MM.1S (cell line): ENCODE results near the gene COA8.

Experiments used
- DNase-seq: peaks from one replicate; pipeline ENCODE4 v3.0.0-alpha.2; 2015
- H2AFZ ChIP-seq: fragments of 300-600 bp; sonication (generic); 2 replicates; pipeline ENCODE4 v1.6.0; 2016; ENCODE audit warnings: antibody characterized with exemption, low read length
- H3F3A ChIP-seq: fragments of 300-600 bp; sonication (generic); 2 replicates; pipeline ENCODE4 v1.6.1; 2016; ENCODE audit warnings: mild to moderate bottlenecking, antibody characterized with exemption, low read length, moderate library complexity, mixed read lengths; ENCODE audit not compliant: insufficient read depth
- H3K27ac ChIP-seq: fragments of 300-600 bp; sonication (generic); 2 replicates; pipeline ENCODE4 v1.5.1; 2016; ENCODE audit warnings: mild to moderate bottlenecking, low read length
- H3K27me3 ChIP-seq: fragments of 300-600 bp; sonication (generic); replicated peaks from 2 replicates; pipeline ENCODE4 v1.6.0; 2016; ENCODE audit warnings: low read length; ENCODE audit not compliant: insufficient read depth
- H3K36me3 ChIP-seq: fragments of 300-600 bp; sonication (generic); replicated peaks from 2 replicates; pipeline ENCODE4 v1.6.1; 2016; ENCODE audit warnings: mild to moderate bottlenecking, low read length, mixed read lengths; ENCODE audit not compliant: insufficient read depth
- H3K4me1 ChIP-seq: fragments of 300-600 bp; sonication (generic); 2 replicates; pipeline ENCODE4 v1.6.1; 2016; ENCODE audit warnings: low read length, mixed read lengths
- H3K4me2 ChIP-seq: fragments of 300-600 bp; sonication (generic); 2 replicates; pipeline ENCODE4 v1.6.0; 2016; ENCODE audit warnings: low read depth, low read length
- H3K4me3 ChIP-seq: fragments of 300-600 bp; sonication (generic); 2 replicates; pipeline ENCODE4 v1.5.1; 2016; ENCODE audit warnings: low read length, mixed read lengths
- H3K79me2 ChIP-seq: fragments of 300-600 bp; sonication (generic); 2 replicates; pipeline ENCODE4 v1.6.1; 2016; ENCODE audit warnings: mixed run types, low read length, mixed read lengths
- H3K9ac ChIP-seq: fragments of 300-600 bp; sonication (generic); 2 replicates; pipeline ENCODE4 v1.6.1; 2016; ENCODE audit warnings: low read length, mixed read lengths
- H3K9me2 ChIP-seq: fragments of 300-600 bp; sonication (generic); replicated peaks from 2 replicates; pipeline ENCODE4 v1.6.1; 2016; ENCODE audit warnings: mild to moderate bottlenecking, low read length, mixed read lengths; ENCODE audit not compliant: insufficient read depth
- H3K9me3 ChIP-seq: fragments of 300-600 bp; sonication (generic); replicated peaks from 2 replicates; pipeline ENCODE4 v1.6.1; 2016; ENCODE audit warnings: mild to moderate bottlenecking, low read length, mixed read lengths; ENCODE audit not compliant: insufficient read depth
- H4K20me1 ChIP-seq: fragments of 300-600 bp; sonication (generic); 2 replicates; pipeline ENCODE4 v1.6.1; 2016; ENCODE audit warnings: mild to moderate bottlenecking, low read length, moderate library complexity, mixed read lengths; ENCODE audit not compliant: insufficient read depth
- EZH2 ChIP-seq: fragments of 300-600 bp; sonication (generic); optimal IDR thresholded peaks from 2 replicates; pipeline ENCODE3; 2017; ENCODE audit warnings: low read depth, mild to moderate bottlenecking, antibody characterized with exemption, low read length, mixed read lengths
- EZH2phosphoT487 ChIP-seq: fragments of 300-600 bp; sonication (generic); IDR thresholded peaks from 2 replicates; pipeline ENCODE4 v1.6.1; 2018; ENCODE audit warnings: antibody characterized with exemption, low read length
- TF ChIP-seq, protein P1 (sequence below): fragments of 300-600 bp; sonication (generic); IDR thresholded peaks from 2 replicates; pipeline ENCODE4 v1.5.1; 2016; ENCODE audit warnings: antibody characterized with exemption, low read length, mixed read lengths

The COA8 gene

DNA sequence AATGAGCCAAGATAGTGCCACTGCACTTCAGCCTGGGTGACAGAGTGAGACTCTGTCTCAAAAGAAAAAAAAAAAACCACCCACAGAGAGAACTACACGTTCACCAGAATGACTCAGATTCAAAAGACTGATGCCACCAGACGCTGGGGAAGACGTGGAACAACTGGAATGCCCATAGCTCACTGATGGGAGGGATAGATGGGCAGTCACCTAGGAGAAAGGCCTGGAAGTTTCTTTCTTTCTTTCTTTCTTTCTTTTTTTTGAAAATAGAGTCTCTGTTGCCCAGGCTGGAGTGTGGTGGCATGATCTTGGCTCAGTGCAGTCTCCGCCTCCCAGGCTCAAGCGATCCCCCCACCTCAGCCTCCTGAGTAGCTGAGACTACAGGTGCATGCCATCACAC is 56.3 kb downstream of the COA8 start:
- H3K4me2 ChIP-seq: no peak overlapping the region
- TF ChIP-seq, protein P1, sequence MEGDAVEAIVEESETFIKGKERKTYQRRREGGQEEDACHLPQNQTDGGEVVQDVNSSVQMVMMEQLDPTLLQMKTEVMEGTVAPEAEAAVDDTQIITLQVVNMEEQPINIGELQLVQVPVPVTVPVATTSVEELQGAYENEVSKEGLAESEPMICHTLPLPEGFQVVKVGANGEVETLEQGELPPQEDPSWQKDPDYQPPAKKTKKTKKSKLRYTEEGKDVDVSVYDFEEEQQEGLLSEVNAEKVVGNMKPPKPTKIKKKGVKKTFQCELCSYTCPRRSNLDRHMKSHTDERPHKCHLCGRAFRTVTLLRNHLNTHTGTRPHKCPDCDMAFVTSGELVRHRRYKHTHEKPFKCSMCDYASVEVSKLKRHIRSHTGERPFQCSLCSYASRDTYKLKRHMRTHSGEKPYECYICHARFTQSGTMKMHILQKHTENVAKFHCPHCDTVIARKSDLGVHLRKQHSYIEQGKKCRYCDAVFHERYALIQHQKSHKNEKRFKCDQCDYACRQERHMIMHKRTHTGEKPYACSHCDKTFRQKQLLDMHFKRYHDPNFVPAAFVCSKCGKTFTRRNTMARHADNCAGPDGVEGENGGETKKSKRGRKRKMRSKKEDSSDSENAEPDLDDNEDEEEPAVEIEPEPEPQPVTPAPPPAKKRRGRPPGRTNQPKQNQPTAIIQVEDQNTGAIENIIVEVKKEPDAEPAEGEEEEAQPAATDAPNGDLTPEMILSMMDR: no peak
- TF ChIP-seq EZH2: no peak
- TF ChIP-seq EZH2phosphoT487: no peak
- no peaks in the 10 kb centered on the region for H4K20me1 ChIP-seq
- H3K27me3 ChIP-seq: no peaks in the 10 kb centered on the region
- no peak overlapping the region for H3K27ac ChIP-seq
- H3K36me3 ChIP-seq: no peaks in the 10 kb centered on the region
- no peaks in the 10 kb centered on the region for H3K79me2 ChIP-seq
- no peak for DNase-seq
- H2AFZ ChIP-seq: no peak overlapping the region
- no peaks in the 10 kb centered on the region for H3K4me1 ChIP-seq
- H3F3A ChIP-seq: no peaks in the 10 kb centered on the region
- H3K4me3 ChIP-seq: no peak overlapping the region
- H3K9me2 ChIP-seq: no peaks in the 10 kb centered on the region
- H3K9me3 ChIP-seq: no peaks in the 10 kb centered on the region
- H3K9ac ChIP-seq: no peak overlapping the region

DNA sequence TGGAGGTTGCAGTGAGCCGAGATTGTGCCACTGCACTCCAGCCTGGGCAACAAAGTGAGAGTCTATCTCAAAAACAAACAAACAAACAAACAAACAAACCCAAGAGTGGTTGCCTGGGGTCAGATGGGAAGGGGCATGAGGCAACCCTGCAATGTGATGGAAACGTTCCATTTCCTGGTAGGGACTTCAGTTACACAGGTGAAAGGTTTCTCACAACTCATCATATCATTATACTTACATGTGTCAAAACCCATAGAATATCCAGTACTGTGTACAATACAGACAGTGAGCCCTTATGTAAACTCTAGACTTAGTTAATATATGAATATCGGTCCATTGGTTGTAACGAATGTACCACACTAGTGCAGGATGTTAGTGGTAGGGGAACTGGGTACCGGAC is 59.1 kb downstream of the COA8 start:
- H3K4me2 ChIP-seq: no peak overlapping the region; the same call in 1 of the 2 replicates
- no peak overlapping the region for H3K27ac ChIP-seq
- H3K36me3 ChIP-seq: no peaks in the 10 kb centered on the region
- 0 out of 2 replicates have a peak overlapping the region, but pooled peaks have one; percentile 11 for H2AFZ ChIP-seq
- H3K27me3 ChIP-seq: no peaks in the 10 kb centered on the region
- TF ChIP-seq, protein P1: no peak
- TF ChIP-seq EZH2: no peak
- no peak for TF ChIP-seq EZH2phosphoT487
- no peaks in the 10 kb centered on the region for H4K20me1 ChIP-seq
- peaks cover 11% of the 10 kb centered on the region for H3K4me1 ChIP-seq
- no peak overlapping the region for H3K9ac ChIP-seq
- no peaks in the 10 kb centered on the region for H3K9me2 ChIP-seq
- H3K79me2 ChIP-seq: no peaks in the 10 kb centered on the region
- no peaks in the 10 kb centered on the region for H3K9me3 ChIP-seq
- peaks cover 3% of the 10 kb centered on the region; the same call in 1 of the 2 replicates for H3F3A ChIP-seq
- no peak overlapping the region for H3K4me3 ChIP-seq
- no peak for DNase-seq

DNA sequence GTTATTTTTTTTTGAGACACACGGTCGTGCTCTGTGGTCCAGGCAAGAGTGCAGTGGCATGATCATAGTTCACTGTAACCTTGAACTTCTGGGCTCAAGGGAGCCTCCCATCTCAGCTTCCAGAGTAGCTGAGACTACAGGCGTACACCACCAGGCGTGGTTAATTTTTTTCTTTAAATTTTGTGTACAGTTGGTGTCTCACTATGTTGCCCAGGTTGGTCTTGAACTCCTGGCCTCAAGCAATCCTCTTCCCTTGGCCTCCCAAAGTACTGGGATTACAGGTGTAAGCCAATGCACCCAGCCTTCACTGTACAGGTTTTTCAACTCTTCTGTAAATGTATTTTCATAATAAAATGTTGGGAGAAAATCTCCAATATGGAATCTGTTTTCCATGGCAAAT is 60.5 kb downstream of the COA8 start:
- H3K27ac ChIP-seq: no peak overlapping the region
- H3K4me3 ChIP-seq: no peak overlapping the region
- no peaks in the 10 kb centered on the region for H4K20me1 ChIP-seq
- TF ChIP-seq EZH2 (no peak), EZH2phosphoT487 (no peak)
- TF ChIP-seq, protein P1: no peak
- H3K9me2 ChIP-seq: no peaks in the 10 kb centered on the region
- H3K9me3 ChIP-seq: no peaks in the 10 kb centered on the region
- H3K9ac ChIP-seq: no peak overlapping the region
- no peak overlapping the region for H3K4me2 ChIP-seq
- H3F3A ChIP-seq: peaks cover 3% of the 10 kb centered on the region; the same call in 1 of the 2 replicates
- H3K79me2 ChIP-seq: no peaks in the 10 kb centered on the region
- H3K36me3 ChIP-seq: no peaks in the 10 kb centered on the region
- DNase-seq: no peak
- H3K4me1 ChIP-seq: peaks cover 20% of the 10 kb centered on the region
- no peaks in the 10 kb centered on the region for H3K27me3 ChIP-seq
- H2AFZ ChIP-seq: no peak overlapping the region
